HTERT RPE-1 (cell line): ENCODE measurements around the gene DIPK1B.

Experiments
- in situ Hi-C: fragments of 300-500 bp; cut with MboI; formaldehyde crosslinking; loops from 4 replicates; pipeline ENCODE4 v1.14.3; 2020; ENCODE audit warnings: low sequenced_read_pairs

DIPK1B gene

GRCh38 chr9:136686534-136686793 lies 25.9 kb upstream of the DIPK1B start:
- in situ Hi-C loops = no loop called here

- in situ Hi-C loops = no loop called here
These were observed 25.3 kb upstream of the DIPK1B start, which contains the start of gene AGPAT2 for GRCh38 chr9:136686794-136687711. Gene AGPAT2 (minus strand): TSS chr9:136687457. CDS start chr9:136687357, 100 bp downstream.

GRCh38 chr9:136687721-136688223 lies 24.6 kb upstream of the DIPK1B start:
- in situ Hi-C loops = no loop called here

GRCh38 chr9:136688274-136689107 lies 23.9 kb upstream of the DIPK1B start:
- in situ Hi-C loops = no loop called here

- in situ Hi-C loops = no loop called here
These were observed 23.3 kb upstream of the DIPK1B start for GRCh38 chr9:136689108-136689460.

GRCh38 chr9:136690104-136690805 lies 22.1 kb upstream of the DIPK1B start:
- in situ Hi-C loops = no loop called here

GRCh38 chr9:136690806-136691261 lies 21.5 kb upstream of the DIPK1B start:
- in situ Hi-C loops = no loop called here

- in situ Hi-C loops = no loop called here
These were observed 20.8 kb upstream of the DIPK1B start for GRCh38 chr9:136691316-136692184.

GRCh38 chr9:136692185-136693134 lies 19.9 kb upstream of the DIPK1B start:
- in situ Hi-C loops = no loop called here

GRCh38 chr9:136693135-136693489 lies 19.3 kb upstream of the DIPK1B start:
- in situ Hi-C loops = no loop called here

GRCh38 chr9:136693490-136694162 lies 18.7 kb upstream of the DIPK1B start:
- in situ Hi-C loops = no loop called here

GRCh38 chr9:136694163-136694871 lies 18.1 kb upstream of the DIPK1B start:
- in situ Hi-C loops = no loop called here

- in situ Hi-C loops = no loop called here
These were observed 17.5 kb upstream of the DIPK1B start for GRCh38 chr9:136694872-136695247.

- in situ Hi-C loops = no loop called here
These were observed 16.9 kb upstream of the DIPK1B start for GRCh38 chr9:136695435-136695895.

GRCh38 chr9:136695955-136696354 lies 16.4 kb upstream of the DIPK1B start:
- in situ Hi-C loops = no loop called here

- in situ Hi-C loops = no loop called here
These were observed 15.9 kb upstream of the DIPK1B start for GRCh38 chr9:136696502-136696901.

- in situ Hi-C loops = no loop called here
These were observed 15.1 kb upstream of the DIPK1B start for GRCh38 chr9:136697146-136697820.
